ENCODE measurements around the gene HEPACAM. TPM values are rescaled to one million over a fixed set of nuclear protein-coding genes. Genes with fewer than 3 reads are reported as not detected.

HEPACAM gene
- total and polyA plus RNA-seq, 3 donors from 2014 or later, result 0.24 to 0.75 (median 0.25) TPM

GRCh38 chr11:124899383-124900145 lies 36.3 kb downstream of the HEPACAM start:
- intact Hi-C loops (cut with DNase I; ENCODE audit: low total_unique reads), result no loop called here
- 63 to 69% methylated on average over 6 of the region's 6 CpGs for WGBS, 2 donors

GRCh38 chr11:124898711-124899110 lies 37.1 kb downstream of the HEPACAM start:
- TF ChIP-seq CTCF (IDR thresholded peaks at IDR 0.05) (no peak), POLR2A (IDR thresholded peaks at IDR 0.05) (no peak)
- Histone ChIP-seq H3K36me3 (ENCODE audit: low read depth, missing control alignments) (no peaks in the 10 kb centered on the region), H3K4me1 (peaks cover 26% of the 10 kb centered on the region), H3K27me3 (no peaks in the 10 kb centered on the region), H3K4me3 (no peak overlapping the region), H3K27ac (peak overlapping the region; percentile 57 to 76), H3K9me3 (no peaks in the 10 kb centered on the region)
- intact Hi-C loops (cut with DNase I; ENCODE audit: low total_unique reads), result no loop called here
- peak; percentile 65 for DNase-seq
- WGBS, 2 donors, result 30 to 33% methylated on average over 5 of the region's 5 CpGs

More at GRCh38 chr11:124899383-124900145, 36.3 kb downstream of the HEPACAM start:
- Histone ChIP-seq H3K4me3 (no peak overlapping the region), H3K4me1 (peaks cover 26% of the 10 kb centered on the region), H3K27me3 (no peaks in the 10 kb centered on the region), H3K9me3 (no peaks in the 10 kb centered on the region), H3K27ac (peak overlapping the region in 1 of 2 donors; percentile 76), H3K36me3 (ENCODE audit: low read depth, missing control alignments) (no peaks in the 10 kb centered on the region)
- TF ChIP-seq CTCF (IDR thresholded peaks at IDR 0.05) (no peak), POLR2A (IDR thresholded peaks at IDR 0.05) (no peak)
- no peak for DNase-seq

GRCh38 chr11:124898263-124898680 lies 37.6 kb downstream of the HEPACAM start:
- intact Hi-C loops (cut with DNase I; ENCODE audit: low total_unique reads), result no loop called here
- 51 to 60% methylated on average over 3 of the region's 3 CpGs for WGBS, 2 donors
- no peaks in the 10 kb centered on the region for H3K36me3 ChIP-seq (ENCODE audit: low read depth, missing control alignments)
- peaks cover 26% of the 10 kb centered on the region for H3K4me1 ChIP-seq
- DNase-seq, result no peak
- no peaks in the 10 kb centered on the region for H3K27me3 ChIP-seq
- no peak overlapping the region for H3K4me3 ChIP-seq
- H3K9me3 ChIP-seq, result no peaks in the 10 kb centered on the region
- peak overlapping the region; percentile 57 to 76 for H3K27ac ChIP-seq
- TF ChIP-seq POLR2A (IDR thresholded peaks at IDR 0.05) (no peak), CTCF (IDR thresholded peaks at IDR 0.05) (no peak)

GRCh38 chr11:124897674-124898262 lies 38.1 kb downstream of the HEPACAM start, which contains the start of gene ROBO4:
ROBO4 (minus strand) TSS chr11:124897865; CDS start chr11:124897795, 70 bp downstream.
- H3K27ac ChIP-seq, result peak within 1 kb of the TSS; percentile 57 to 76
- no peak within 1 kb of the TSS for H3K4me3 ChIP-seq
- intact Hi-C loops (cut with DNase I; ENCODE audit: low total_unique reads), result no loop called here
- TF ChIP-seq CTCF (IDR thresholded peaks at IDR 0.05) (no peak), POLR2A (IDR thresholded peaks at IDR 0.05) (no peak)
- H3K4me1 ChIP-seq, result peaks cover 30% of the 10 kb centered on the region
- H3K9me3 ChIP-seq, result no peaks in the 10 kb centered on the region
- H3K27me3 ChIP-seq, result no peaks in the 10 kb centered on the region
- no peak for DNase-seq
- no peaks in the 10 kb centered on the region for H3K36me3 ChIP-seq (ENCODE audit: low read depth, missing control alignments)
- 49 to 59% methylated on average over 12 of the region's 12 CpGs for WGBS, 2 donors
